ENCODE data around the gene PLAU. TPM values are rescaled to one million over a fixed set of nuclear protein-coding genes. Genes with fewer than 3 reads are reported as not detected.

PLAU gene
- total RNA-seq, 1 donor from 2014 or later = 112 TPM

- Mint-ChIP-seq H3K27me3 (ENCODE audit: unreplicated experiment) (no peaks in the 10 kb centered on the region), H3K4me3 (ENCODE audit: unreplicated experiment) (no peak overlapping the region), H3K9me3 (ENCODE audit: unreplicated experiment) (no peaks in the 10 kb centered on the region), H3K27ac (ENCODE audit: unreplicated experiment) (no peak overlapping the region), H3K4me1 (ENCODE audit: unreplicated experiment) (peaks cover 22% of the 10 kb centered on the region), H3K36me3 (ENCODE audit: unreplicated experiment) (no peaks in the 10 kb centered on the region)
- DNase-seq (ENCODE audit: extremely low spot score, unreplicated experiment) = no peak
- TF ChIP-seq, protein P1, sequence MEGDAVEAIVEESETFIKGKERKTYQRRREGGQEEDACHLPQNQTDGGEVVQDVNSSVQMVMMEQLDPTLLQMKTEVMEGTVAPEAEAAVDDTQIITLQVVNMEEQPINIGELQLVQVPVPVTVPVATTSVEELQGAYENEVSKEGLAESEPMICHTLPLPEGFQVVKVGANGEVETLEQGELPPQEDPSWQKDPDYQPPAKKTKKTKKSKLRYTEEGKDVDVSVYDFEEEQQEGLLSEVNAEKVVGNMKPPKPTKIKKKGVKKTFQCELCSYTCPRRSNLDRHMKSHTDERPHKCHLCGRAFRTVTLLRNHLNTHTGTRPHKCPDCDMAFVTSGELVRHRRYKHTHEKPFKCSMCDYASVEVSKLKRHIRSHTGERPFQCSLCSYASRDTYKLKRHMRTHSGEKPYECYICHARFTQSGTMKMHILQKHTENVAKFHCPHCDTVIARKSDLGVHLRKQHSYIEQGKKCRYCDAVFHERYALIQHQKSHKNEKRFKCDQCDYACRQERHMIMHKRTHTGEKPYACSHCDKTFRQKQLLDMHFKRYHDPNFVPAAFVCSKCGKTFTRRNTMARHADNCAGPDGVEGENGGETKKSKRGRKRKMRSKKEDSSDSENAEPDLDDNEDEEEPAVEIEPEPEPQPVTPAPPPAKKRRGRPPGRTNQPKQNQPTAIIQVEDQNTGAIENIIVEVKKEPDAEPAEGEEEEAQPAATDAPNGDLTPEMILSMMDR (IDR thresholded peaks at IDR 0.05) = no peak
These were observed 38.2 kb downstream of the PLAU start for GRCh38 chr10:73948947-73949633.

- peaks cover 22% of the 10 kb centered on the region for H3K4me1 Mint-ChIP-seq (ENCODE audit: unreplicated experiment)
- DNase-seq (ENCODE audit: extremely low spot score, unreplicated experiment) = no peak
- TF ChIP-seq, protein P1 (IDR thresholded peaks at IDR 0.05) = no peak
- peak overlapping the region; percentile 90 for H3K27ac Mint-ChIP-seq (ENCODE audit: unreplicated experiment)
- H3K9me3 Mint-ChIP-seq (ENCODE audit: unreplicated experiment) = no peaks in the 10 kb centered on the region
- H3K36me3 Mint-ChIP-seq (ENCODE audit: unreplicated experiment) = no peaks in the 10 kb centered on the region
- peak overlapping the region; percentile 19 for H3K4me3 Mint-ChIP-seq (ENCODE audit: unreplicated experiment)
- no peaks in the 10 kb centered on the region for H3K27me3 Mint-ChIP-seq (ENCODE audit: unreplicated experiment)
These were observed 39.4 kb downstream of the PLAU start for GRCh38 chr10:73950155-73950948.

DNA sequence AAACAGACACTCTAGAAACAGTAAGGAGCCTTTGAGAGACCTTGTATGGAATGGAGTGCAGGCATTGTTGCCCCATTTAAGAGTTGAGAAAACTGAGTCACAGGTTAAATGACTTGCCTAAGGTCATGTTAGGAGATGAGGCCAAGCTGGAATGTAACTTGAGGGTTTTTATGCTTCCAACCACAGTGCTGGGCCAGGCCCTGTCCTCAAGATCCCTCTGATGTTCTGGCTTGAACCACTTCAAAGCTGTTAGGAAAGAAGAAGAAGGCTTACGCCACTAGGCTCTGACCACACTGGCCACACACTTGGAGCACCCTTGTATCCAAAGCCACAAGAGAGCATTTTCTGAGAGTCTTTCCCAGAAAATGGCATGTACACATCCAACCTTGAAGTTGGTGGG lies 42.7 kb downstream of the PLAU start:
- Mint-ChIP-seq H3K4me1 (ENCODE audit: unreplicated experiment) (peaks cover 29% of the 10 kb centered on the region), H3K27me3 (ENCODE audit: unreplicated experiment) (no peaks in the 10 kb centered on the region), H3K9me3 (ENCODE audit: unreplicated experiment) (no peaks in the 10 kb centered on the region), H3K36me3 (ENCODE audit: unreplicated experiment) (no peaks in the 10 kb centered on the region), H3K4me3 (ENCODE audit: unreplicated experiment) (no peak overlapping the region), H3K27ac (ENCODE audit: unreplicated experiment) (no peak overlapping the region)
- DNase-seq (ENCODE audit: extremely low spot score, unreplicated experiment) = no peak
- TF ChIP-seq, protein P1 (IDR thresholded peaks at IDR 0.05) = no peak

GRCh38 chr10:73954737-73955136 lies 43.8 kb downstream of the PLAU start:
- no peaks in the 10 kb centered on the region for H3K27me3 Mint-ChIP-seq (ENCODE audit: unreplicated experiment)
- H3K9me3 Mint-ChIP-seq (ENCODE audit: unreplicated experiment) = no peaks in the 10 kb centered on the region
- no peak overlapping the region for H3K27ac Mint-ChIP-seq (ENCODE audit: unreplicated experiment)
- DNase-seq (ENCODE audit: extremely low spot score, unreplicated experiment) = no peak
- no peak overlapping the region for H3K4me3 Mint-ChIP-seq (ENCODE audit: unreplicated experiment)
- no peaks in the 10 kb centered on the region for H3K36me3 Mint-ChIP-seq (ENCODE audit: unreplicated experiment)
- H3K4me1 Mint-ChIP-seq (ENCODE audit: unreplicated experiment) = peaks cover 33% of the 10 kb centered on the region
- TF ChIP-seq, protein P1 (IDR thresholded peaks at IDR 0.05) = no peak

- peaks cover 26% of the 10 kb centered on the region for H3K4me1 Mint-ChIP-seq (ENCODE audit: unreplicated experiment)
- H3K9me3 Mint-ChIP-seq (ENCODE audit: unreplicated experiment) = no peaks in the 10 kb centered on the region
- DNase-seq (ENCODE audit: extremely low spot score, unreplicated experiment) = no peak
- no peaks in the 10 kb centered on the region for H3K36me3 Mint-ChIP-seq (ENCODE audit: unreplicated experiment)
- H3K27ac Mint-ChIP-seq (ENCODE audit: unreplicated experiment) = peak overlapping the region; percentile 47
- H3K4me3 Mint-ChIP-seq (ENCODE audit: unreplicated experiment) = no peak overlapping the region
- TF ChIP-seq, protein P1 (IDR thresholded peaks at IDR 0.05) = no peak
- H3K27me3 Mint-ChIP-seq (ENCODE audit: unreplicated experiment) = no peaks in the 10 kb centered on the region
These were observed 44.8 kb downstream of the PLAU start for GRCh38 chr10:73955719-73956118.
